GM23338 (cell line): ENCODE data around the gene CGRRF1. TPM values are rescaled to one million over a fixed set of nuclear protein-coding genes. Genes with fewer than 3 reads are reported as not detected.

Experiments used
- ATAC-seq: fragments of 200-7000 bp; cut with Tn5 transposase; 3 replicates; pipeline ENCODE4 v1.9.1; 2020
- DNase-seq: peaks from one replicate; pipeline ENCODE4 v3.0.0-alpha.2; 2015; ENCODE audit warnings: low spot score
- H2AFZ ChIP-seq: fragments of 200-600 bp; sonication (generic); 2 replicates; pipeline ENCODE4 v1.8.0; 2016; ENCODE audit warnings: antibody characterized with exemption, mild to moderate bottlenecking, moderate library complexity
- H3F3A ChIP-seq: fragments of 200-600 bp; sonication (generic); replicated peaks from 2 replicates; pipeline ENCODE4 v1.8.0; 2017; ENCODE audit warnings: antibody characterized with exemption, mixed run types, low read depth
- H3K27ac ChIP-seq: fragments of 200-600 bp; sonication (generic); 2 replicates; pipeline ENCODE4 v1.6.1; 2016; ENCODE audit warnings: low read depth
- H3K27me3 ChIP-seq: fragments of 200-600 bp; sonication (generic); 2 replicates; pipeline ENCODE4 v1.8.0; 2016; ENCODE audit warnings: mild to moderate bottlenecking, mixed run types, moderate library complexity; ENCODE audit not compliant: insufficient read depth
- H3K36me3 ChIP-seq: fragments of 200-600 bp; sonication (generic); 2 replicates; pipeline ENCODE4 v1.8.0; 2016; ENCODE audit warnings: mild to moderate bottlenecking; ENCODE audit not compliant: insufficient read depth
- H3K4me1 ChIP-seq: fragments of 200-600 bp; sonication (generic); 2 replicates; pipeline ENCODE4 v1.8.0; 2016; ENCODE audit warnings: mild to moderate bottlenecking, moderate library complexity; ENCODE audit not compliant: insufficient read depth
- H3K4me2 ChIP-seq: fragments of 200-600 bp; sonication (generic); 2 replicates; pipeline ENCODE4 v1.7.1; 2017; ENCODE audit warnings: mixed run types
- H3K4me3 ChIP-seq: fragments of 200-600 bp; sonication (generic); 2 replicates; pipeline ENCODE4 v1.6.1; 2016; ENCODE audit warnings: mixed run types
- H3K79me2 ChIP-seq: fragments of 200-600 bp; sonication (generic); replicated peaks from 2 replicates; pipeline ENCODE4 v1.8.0; 2017; ENCODE audit warnings: mild to moderate bottlenecking; ENCODE audit not compliant: insufficient read depth
- H3K9me2 ChIP-seq: fragments of 200-600 bp; sonication (generic); 2 replicates; pipeline ENCODE4 v1.8.0; 2017; ENCODE audit not compliant: insufficient read depth
- H4K20me1 ChIP-seq: fragments of 200-600 bp; sonication (generic); replicated peaks from 2 replicates; pipeline ENCODE4 v1.8.0; 2017; ENCODE audit warnings: mild to moderate bottlenecking; ENCODE audit not compliant: insufficient read depth
- H3K27ac Mint-ChIP-seq: 2 replicates; pipeline ENCODE4 v1.8.0; 2020; ENCODE audit warnings: inconsistent platforms, mild to moderate bottlenecking, moderate library complexity, mixed read lengths
- H3K27me3 Mint-ChIP-seq: 3 replicates; pipeline ENCODE4 v1.8.0; 2022; ENCODE audit warnings: low read depth, mild to moderate bottlenecking, moderate library complexity, mixed read lengths, inconsistent platforms; ENCODE audit not compliant: insufficient read depth, poor library complexity
- H3K36me3 Mint-ChIP-seq: 3 replicates; pipeline ENCODE4 v1.8.0; 2021; ENCODE audit warnings: low read depth, mild to moderate bottlenecking, inconsistent platforms, moderate library complexity, mixed read lengths
- H3K4me1 Mint-ChIP-seq: 3 replicates; pipeline ENCODE4 v1.8.0; 2020; ENCODE audit warnings: mild to moderate bottlenecking, inconsistent platforms, mixed read lengths
- H3K4me3 Mint-ChIP-seq: 3 replicates; pipeline ENCODE4 v1.8.0; 2021; ENCODE audit warnings: moderate library complexity, mild to moderate bottlenecking, inconsistent platforms, mixed read lengths
- H3K9me3 Mint-ChIP-seq: 3 replicates; pipeline ENCODE4 v1.8.0; 2020; ENCODE audit warnings: moderate library complexity, mild to moderate bottlenecking, inconsistent platforms, mixed read lengths
- CREB1 ChIP-seq: fragments of 250-450 bp; sonication (Bioruptor Pico); IDR thresholded peaks from 2 replicates; pipeline ENCODE4 v1.5.0; 2020; ENCODE audit warnings: low read depth, mild to moderate bottlenecking, moderate library complexity
- CTCF ChIP-seq, 2 experiments: fragments of 200-600 bp in 1 of 2; sonication (generic) in 1 of 2; conservative IDR thresholded peaks; 2 replicates each; pipeline versions ENCODE4 v1.5.1 to v1.6.1; 2016 to 2017; ENCODE audit warnings: antibody characterized with exemption in 2 of 2, low read depth in 2 of 2, mild to moderate bottlenecking in 2 of 2, moderate library complexity in 1 of 2
- ETS1 ChIP-seq: IDR thresholded peaks from 2 replicates; pipeline ENCODE4 v1.6.1; 2016; ENCODE audit warnings: antibody characterized with exemption
- EZH2 ChIP-seq: fragments of 200-600 bp; sonication (generic); IDR thresholded peaks from one replicate; pipeline ENCODE4 v1.8.0; 2017; ENCODE audit warnings: antibody characterized with exemption, mild to moderate bottlenecking, low read depth; ENCODE audit not compliant: unreplicated experiment
- EZH2phosphoT487 ChIP-seq: fragments of 200-600 bp; sonication (generic); IDR thresholded peaks from one replicate; pipeline ENCODE4 v1.8.1; 2018; ENCODE audit warnings: antibody characterized with exemption; ENCODE audit not compliant: unreplicated experiment
- JUNB ChIP-seq: IDR thresholded peaks from one replicate; pipeline ENCODE4 v1.6.1; 2016; ENCODE audit warnings: antibody characterized with exemption; ENCODE audit not compliant: unreplicated experiment
- NANOG ChIP-seq: IDR thresholded peaks from 2 replicates; pipeline ENCODE4 v1.6.1; 2016; ENCODE audit warnings: antibody characterized with exemption, borderline replicate concordance
- POLR2AphosphoS5 ChIP-seq: IDR thresholded peaks from 2 replicates; pipeline ENCODE4 v1.6.1; 2016; ENCODE audit warnings: antibody characterized with exemption, low read depth
- REST ChIP-seq: IDR thresholded peaks from one replicate; pipeline ENCODE4 v1.6.1; 2018; ENCODE audit warnings: antibody characterized with exemption; ENCODE audit not compliant: unreplicated experiment
- STAT1 ChIP-seq: IDR thresholded peaks from one replicate; pipeline ENCODE4 v1.6.1; 2016; ENCODE audit warnings: antibody characterized with exemption; ENCODE audit not compliant: unreplicated experiment
- ZNF114 ChIP-seq: fragments of 250-450 bp; sonication (Bioruptor Pico); IDR thresholded peaks from 2 replicates; pipeline ENCODE4 v1.5.0; 2020; ENCODE audit warnings: mild to moderate bottlenecking, moderate library complexity
- ZNF331 ChIP-seq: fragments of 250-450 bp; sonication (Bioruptor Pico); IDR thresholded peaks from 2 replicates; pipeline ENCODE4 v1.5.0; 2020; ENCODE audit warnings: low read depth, mild to moderate bottlenecking, moderate library complexity
- ZNF462 ChIP-seq: fragments of 250-450 bp; sonication (Bioruptor Pico); IDR thresholded peaks from 2 replicates; pipeline ENCODE4 v1.5.0; 2020; ENCODE audit warnings: mild to moderate bottlenecking, moderate library complexity
- polyA plus RNA-seq: library from polyadenylated mRNA; unstranded; fragments of >200 nt; fragmentation: Nextera tagmentation; extraction: Ambion mirVana; gene quantifications from 2 replicates; pipeline ENCODE4 v1.2.1, GENCODE V29; 2016
- total RNA-seq: library from RNA; depleted of rRNA; stranded (reverse); fragments of >200 nt; shearing (Covaris generic); gene quantifications from 2 replicates; pipeline ENCODE4 v1.2.3, GENCODE V29; 2014

Gene CGRRF1
- total and polyA plus RNA-seq, 2 experiments from 2014 or later, result 18.8 to 28.3 TPM

- no peaks in the 10 kb centered on the region for H3K9me2 ChIP-seq
- H2AFZ ChIP-seq, result no peak overlapping the region
- DNase-seq (no peak), ATAC-seq (no peak)
- Mint-ChIP-seq H3K27me3 (no peaks in the 10 kb centered on the region), H3K4me3 (no peak overlapping the region), H3K4me1 (peaks cover 13% of the 10 kb centered on the region; the same call in 2 of the 3 replicates), H3K9me3 (peaks cover 18% of the 10 kb centered on the region), H3K36me3 (peaks cover 15% of the 10 kb centered on the region), H3K27ac (no peak overlapping the region)
- no peak overlapping the region for H3K27ac ChIP-seq
- no peak for TF ChIP-seq CTCF (conservative IDR thresholded peaks at IDR 0.05; ENCODE audit: low read depth in 2 of 2)
- no peak for TF ChIP-seq ZNF114 (CRISPR knock-in tag)
- no peak for TF ChIP-seq JUNB
- TF ChIP-seq POLR2AphosphoS5, result no peak
- no peak for TF ChIP-seq NANOG
- TF ChIP-seq EZH2phosphoT487, result no peak
- no peak for TF ChIP-seq EZH2
- no peak for TF ChIP-seq ZNF331 (CRISPR knock-in tag)
- TF ChIP-seq STAT1, result no peak
- no peak for TF ChIP-seq CREB1 (CRISPR knock-in tag)
- TF ChIP-seq ETS1, result no peak
- no peak for TF ChIP-seq ZNF462 (CRISPR knock-in tag)
- TF ChIP-seq REST, result no peak
- H3K36me3 ChIP-seq, result no peaks in the 10 kb centered on the region; the same call in 1 of the 2 replicates
- H3K27me3 ChIP-seq, result no peaks in the 10 kb centered on the region
- no peaks in the 10 kb centered on the region for H3K4me1 ChIP-seq
- H3K79me2 ChIP-seq, result no peaks in the 10 kb centered on the region
- no peaks in the 10 kb centered on the region for H3F3A ChIP-seq
- H3K4me3 ChIP-seq, result no peak overlapping the region
- H3K4me2 ChIP-seq, result no peak overlapping the region
- H4K20me1 ChIP-seq, result no peaks in the 10 kb centered on the region; the same call in 1 of the 2 replicates
Observed at GRCh38 chr14:54471641-54472040, 38.1 kb upstream of the CGRRF1 start.
